Natural killer cell (primary cell): ENCODE measurements around the gene DLG1. TPM values are rescaled to one million over a fixed set of nuclear protein-coding genes. Genes with fewer than 3 reads are reported as not detected.

Source experiments
- ATAC-seq, 3 donors: fragments of 150-1000 bp in 2 of 3; fragments of 200-7000 bp in 1 of 3; cut with Tn5 transposase; 1 replicate in 1 of 3; 2 replicates in 2 of 3; pipeline ENCODE4 v1.10.0; 2021; ENCODE audit warnings: mild to moderate bottlenecking in 2 of 3, moderate library complexity in 2 of 3
- DNase-seq, 2 donors: peaks; one replicate each; pipeline versions ENCODE4 v3.0.0 to v3.0.0-alpha.2; 2013 to 2021; ENCODE audit warnings: mixed read lengths in 1 of 2
- H3K27ac ChIP-seq: one replicate; pipeline ENCODE4 v1.5.1; 2013; ENCODE audit warnings: mild to moderate bottlenecking, low read length
- H3K27me3 ChIP-seq: one replicate; pipeline ENCODE4 v1.6.1; 2013; ENCODE audit warnings: low read length; ENCODE audit not compliant: control insufficient read depth, insufficient read depth
- H3K36me3 ChIP-seq: one replicate; pipeline ENCODE4 v1.6.1; 2013; ENCODE audit warnings: low read length; ENCODE audit not compliant: control insufficient read depth, insufficient read depth
- H3K4me1 ChIP-seq: one replicate; pipeline ENCODE4 v1.6.1; 2013; ENCODE audit warnings: low read length; ENCODE audit not compliant: control insufficient read depth, insufficient read depth
- H3K4me3 ChIP-seq: one replicate; pipeline ENCODE4 v1.5.1; 2013; ENCODE audit warnings: low read length
- H3K9me3 ChIP-seq: one replicate; pipeline ENCODE4 v1.6.1; 2013; ENCODE audit warnings: low read length; ENCODE audit not compliant: control insufficient read depth, insufficient read depth
- H3K27ac Mint-ChIP-seq, 2 donors: one replicate each; pipeline ENCODE4 v1.8.0; 2022; ENCODE audit warnings: mild to moderate bottlenecking in 2 of 2, mixed read lengths in 2 of 2, moderate library complexity in 1 of 2
- H3K27me3 Mint-ChIP-seq, 2 donors: one replicate each; pipeline ENCODE4 v1.8.0; 2022; ENCODE audit warnings: low read depth in 2 of 2, mixed read lengths in 2 of 2
- H3K36me3 Mint-ChIP-seq: one replicate; pipeline ENCODE4 v1.8.0; 2022; ENCODE audit warnings: mixed read lengths
- H3K4me1 Mint-ChIP-seq, 2 donors: one replicate each; pipeline ENCODE4 v1.8.0; 2022; ENCODE audit warnings: mixed read lengths in 2 of 2
- H3K4me3 Mint-ChIP-seq: one replicate; pipeline ENCODE4 v1.8.0; 2022; ENCODE audit warnings: mild to moderate bottlenecking, moderate library complexity, mixed read lengths
- H3K9me3 Mint-ChIP-seq, 2 donors: one replicate each; pipeline ENCODE4 v1.8.0; 2022; ENCODE audit warnings: mixed read lengths in 2 of 2
- WGBS: methylation state at CpG from one replicate; pipeline ENCODE4 v1.1.7; 2013; ENCODE audit warnings: missing lambda C conversion rate; ENCODE audit not compliant: insufficient coverage; 5-methylcytosine and 5-hydroxymethylcytosine counted together
- intact Hi-C: fragments of 100-400 bp; cut with micrococcal nuclease; formaldehyde crosslinking; loops from one replicate; pipeline ENCODE4 v1.14.2; 2022
- total RNA-seq, 4 donors: library from RNA; stranded (reverse); fragments of 120-200 nt in 1 of 4; gene quantifications; one replicate each; pipeline versions ENCODE4 v1.2.3 to v1.2.4, GENCODE V29; 2013 to 2022
- TF ChIP-seq, protein P1 (sequence below): fragments of 200-600 bp; IDR thresholded peaks from one replicate; pipeline ENCODE4 v1.8.0; 2022; ENCODE audit warnings: antibody characterized with exemption

Gene DLG1
- total RNA-seq, 3 donors from 2014 or later (not counting 1 experiment from before 2014, with no cell fraction given) = 82.0 to 91.8 (median 89.0) TPM

DNA sequence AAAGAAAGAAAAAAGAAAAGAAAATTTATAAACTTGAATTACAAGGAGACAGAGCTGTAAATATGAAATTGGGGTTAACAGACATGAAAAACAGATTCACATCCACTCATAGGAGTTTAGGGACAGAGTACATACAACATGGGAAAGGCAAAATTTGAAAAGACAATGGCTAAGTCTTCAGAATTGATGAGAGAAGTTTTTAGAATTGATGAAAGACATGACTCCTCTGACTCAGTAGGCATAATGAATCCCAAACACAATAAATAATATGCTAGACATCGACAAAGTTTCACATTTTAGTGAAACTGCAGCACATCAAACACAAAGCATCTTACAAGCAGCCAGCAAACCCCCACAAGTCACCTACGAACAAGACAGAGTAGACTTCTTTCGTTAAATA, 184.4 kb downstream of the DLG1 start:
- DNase-seq = no peak
- H3K27me3 Mint-ChIP-seq = no peaks in the 10 kb centered on the region
- H3K4me1 Mint-ChIP-seq = no peaks in the 10 kb centered on the region
- H3K27me3 ChIP-seq = no peaks in the 10 kb centered on the region
- H3K4me1 ChIP-seq = no peaks in the 10 kb centered on the region
- WGBS = 100% methylated on average over 2 of the region's 3 CpGs
- H3K27ac ChIP-seq = no peak overlapping the region
- no peak overlapping the region for H3K4me3 Mint-ChIP-seq
- H3K36me3 Mint-ChIP-seq = peaks cover 25% of the 10 kb centered on the region
- peaks cover 10% of the 10 kb centered on the region for H3K36me3 ChIP-seq
- ATAC-seq = no peak
- TF ChIP-seq, protein P1, sequence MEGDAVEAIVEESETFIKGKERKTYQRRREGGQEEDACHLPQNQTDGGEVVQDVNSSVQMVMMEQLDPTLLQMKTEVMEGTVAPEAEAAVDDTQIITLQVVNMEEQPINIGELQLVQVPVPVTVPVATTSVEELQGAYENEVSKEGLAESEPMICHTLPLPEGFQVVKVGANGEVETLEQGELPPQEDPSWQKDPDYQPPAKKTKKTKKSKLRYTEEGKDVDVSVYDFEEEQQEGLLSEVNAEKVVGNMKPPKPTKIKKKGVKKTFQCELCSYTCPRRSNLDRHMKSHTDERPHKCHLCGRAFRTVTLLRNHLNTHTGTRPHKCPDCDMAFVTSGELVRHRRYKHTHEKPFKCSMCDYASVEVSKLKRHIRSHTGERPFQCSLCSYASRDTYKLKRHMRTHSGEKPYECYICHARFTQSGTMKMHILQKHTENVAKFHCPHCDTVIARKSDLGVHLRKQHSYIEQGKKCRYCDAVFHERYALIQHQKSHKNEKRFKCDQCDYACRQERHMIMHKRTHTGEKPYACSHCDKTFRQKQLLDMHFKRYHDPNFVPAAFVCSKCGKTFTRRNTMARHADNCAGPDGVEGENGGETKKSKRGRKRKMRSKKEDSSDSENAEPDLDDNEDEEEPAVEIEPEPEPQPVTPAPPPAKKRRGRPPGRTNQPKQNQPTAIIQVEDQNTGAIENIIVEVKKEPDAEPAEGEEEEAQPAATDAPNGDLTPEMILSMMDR = no peak
- H3K9me3 Mint-ChIP-seq = no peaks in the 10 kb centered on the region
- intact Hi-C loops = no loop called here
- H3K9me3 ChIP-seq = no peaks in the 10 kb centered on the region
- no peak overlapping the region for H3K27ac Mint-ChIP-seq
- no peak overlapping the region for H3K4me3 ChIP-seq

DNA sequence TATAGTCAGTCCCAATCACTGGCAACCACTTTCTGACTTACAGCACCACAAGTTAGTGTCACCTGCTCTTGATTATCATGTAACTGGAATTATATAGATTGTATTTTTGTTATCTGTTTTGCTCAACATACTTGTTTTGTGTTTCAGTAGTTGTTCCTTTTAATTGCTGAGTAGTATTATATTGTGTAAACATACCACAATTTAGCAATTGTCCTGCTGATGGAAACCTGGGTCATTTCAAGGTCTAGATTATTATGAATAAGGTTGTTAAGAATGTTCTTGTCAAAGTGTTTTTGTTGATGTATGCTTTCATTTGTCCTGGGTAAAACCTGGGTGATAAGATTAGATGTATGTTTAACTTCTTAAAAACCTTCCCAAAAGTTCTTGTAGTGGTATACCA, 186.7 kb downstream of the DLG1 start:
- no peaks in the 10 kb centered on the region for H3K27me3 Mint-ChIP-seq
- no peaks in the 10 kb centered on the region for H3K4me1 Mint-ChIP-seq
- no peak overlapping the region for H3K4me3 ChIP-seq
- no peaks in the 10 kb centered on the region for H3K9me3 Mint-ChIP-seq
- H3K36me3 ChIP-seq = peaks cover 10% of the 10 kb centered on the region
- no peak overlapping the region for H3K4me3 Mint-ChIP-seq
- H3K27ac ChIP-seq = no peak overlapping the region
- H3K27ac Mint-ChIP-seq = no peak overlapping the region
- intact Hi-C loops = no loop called here
- no peak for DNase-seq
- peaks cover 25% of the 10 kb centered on the region for H3K36me3 Mint-ChIP-seq
- ATAC-seq = no peak
- H3K9me3 ChIP-seq = no peaks in the 10 kb centered on the region
- H3K27me3 ChIP-seq = no peaks in the 10 kb centered on the region
- TF ChIP-seq, protein P1 = no peak
- no peaks in the 10 kb centered on the region for H3K4me1 ChIP-seq

DNA sequence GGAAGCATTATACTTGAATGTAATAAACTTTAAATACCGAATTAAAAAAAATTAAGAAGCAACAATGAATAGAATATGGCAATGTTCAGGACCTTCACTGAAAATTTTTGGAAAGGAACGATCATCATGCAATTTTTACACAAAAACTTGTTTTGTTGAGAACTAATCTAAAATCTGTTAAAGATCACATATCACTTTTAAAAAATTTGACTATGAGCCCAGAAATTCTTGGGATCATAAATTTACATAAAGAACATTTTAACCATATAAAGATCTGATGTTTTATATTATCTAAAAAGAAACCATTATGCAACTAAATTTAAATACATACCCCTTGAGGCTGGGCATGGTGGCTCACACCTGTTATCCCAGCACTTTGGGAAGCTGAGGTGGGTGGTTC, 192.6 kb downstream of the DLG1 start:
- Mint-ChIP-seq H3K4me1 (no peaks in the 10 kb centered on the region), H3K9me3 (no peaks in the 10 kb centered on the region), H3K4me3 (no peak overlapping the region), H3K27ac (no peak overlapping the region), H3K27me3 (no peaks in the 10 kb centered on the region), H3K36me3 (peaks cover 22% of the 10 kb centered on the region)
- TF ChIP-seq, protein P1 = no peak
- peaks cover 12% of the 10 kb centered on the region for H3K36me3 ChIP-seq
- no peaks in the 10 kb centered on the region for H3K27me3 ChIP-seq
- no CpG with 5 or more reads among the region's 2 CpGs for WGBS
- no peak overlapping the region for H3K4me3 ChIP-seq
- intact Hi-C loops = no loop called here
- H3K4me1 ChIP-seq = no peaks in the 10 kb centered on the region
- DNase-seq = no peak
- no peak for ATAC-seq
- no peak overlapping the region for H3K27ac ChIP-seq
- no peaks in the 10 kb centered on the region for H3K9me3 ChIP-seq

DNA sequence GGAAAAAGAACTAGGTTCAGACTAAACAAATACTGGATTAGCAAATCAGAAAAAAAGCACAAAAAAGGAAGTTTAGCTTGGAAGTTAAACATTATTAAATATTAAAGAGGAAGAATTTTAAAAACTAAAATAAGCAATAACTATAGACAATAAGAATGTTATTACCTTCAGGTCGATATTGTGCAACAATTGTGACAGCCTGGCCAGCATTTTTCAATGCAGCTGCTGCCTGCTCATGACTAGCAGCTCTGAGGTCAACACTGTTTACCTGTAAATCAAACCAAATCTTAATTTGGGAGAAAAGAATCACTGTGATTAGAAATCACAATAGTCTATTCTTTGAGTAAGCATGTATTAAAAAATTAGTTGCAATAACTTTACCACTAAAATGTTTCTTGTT, 193.7 kb downstream of the DLG1 start:
- DNase-seq = no peak
- no peak for ATAC-seq
- no peak overlapping the region for H3K27ac Mint-ChIP-seq
- TF ChIP-seq, protein P1 = no peak
- H3K27ac ChIP-seq = no peak overlapping the region
- peaks cover 8% of the 10 kb centered on the region for H3K36me3 ChIP-seq
- H3K9me3 Mint-ChIP-seq = no peaks in the 10 kb centered on the region
- H3K4me1 ChIP-seq = no peaks in the 10 kb centered on the region
- H3K27me3 Mint-ChIP-seq = no peaks in the 10 kb centered on the region
- intact Hi-C loops = no loop called here
- H3K4me1 Mint-ChIP-seq = no peaks in the 10 kb centered on the region
- no peak overlapping the region for H3K4me3 ChIP-seq
- H3K4me3 Mint-ChIP-seq = no peak overlapping the region
- WGBS = 91% methylated on average over 1 of the region's 1 CpG
- H3K9me3 ChIP-seq = no peaks in the 10 kb centered on the region
- H3K36me3 Mint-ChIP-seq = peaks cover 11% of the 10 kb centered on the region
- no peaks in the 10 kb centered on the region for H3K27me3 ChIP-seq
